ENCODE results near the gene MT1H.

The MT1H gene

GRCh38 chr16:56630134-56630533, 39.5 kb upstream of the MT1H start:
- Histone ChIP-seq H4K20me1 (ENCODE audit: insufficient read depth, low read length) (no peaks in the 10 kb centered on the region), H3K9me3 (ENCODE audit: low read length) (no peaks in the 10 kb centered on the region), H3K79me2 (ENCODE audit: insufficient read depth, low read length) (no peaks in the 10 kb centered on the region), H3K9ac (ENCODE audit: low read length) (no peak overlapping the region), H3K4me2 (ENCODE audit: low read length) (no peak overlapping the region), H3K4me3 (ENCODE audit: low read depth, low read length, poor library complexity, severe bottlenecking) (no peak overlapping the region), H3K9me2 (ENCODE audit: low read depth, low read length) (no peaks in the 10 kb centered on the region), H3K36me3 (ENCODE audit: insufficient read depth, low read length) (no peaks in the 10 kb centered on the region), H3K27ac (ENCODE audit: low read depth, low read length, poor library complexity, severe bottlenecking) (no peak overlapping the region), H3K27me3 (ENCODE audit: insufficient read depth, low read length) (no peaks in the 10 kb centered on the region), H2AFZ (ENCODE audit: low read length) (no peak overlapping the region), H3F3A (ENCODE audit: insufficient read depth, low read length) (no peaks in the 10 kb centered on the region), H3K4me1 (ENCODE audit: insufficient read depth, low read length, severe bottlenecking) (no peaks in the 10 kb centered on the region)
- TF ChIP-seq, protein P1, sequence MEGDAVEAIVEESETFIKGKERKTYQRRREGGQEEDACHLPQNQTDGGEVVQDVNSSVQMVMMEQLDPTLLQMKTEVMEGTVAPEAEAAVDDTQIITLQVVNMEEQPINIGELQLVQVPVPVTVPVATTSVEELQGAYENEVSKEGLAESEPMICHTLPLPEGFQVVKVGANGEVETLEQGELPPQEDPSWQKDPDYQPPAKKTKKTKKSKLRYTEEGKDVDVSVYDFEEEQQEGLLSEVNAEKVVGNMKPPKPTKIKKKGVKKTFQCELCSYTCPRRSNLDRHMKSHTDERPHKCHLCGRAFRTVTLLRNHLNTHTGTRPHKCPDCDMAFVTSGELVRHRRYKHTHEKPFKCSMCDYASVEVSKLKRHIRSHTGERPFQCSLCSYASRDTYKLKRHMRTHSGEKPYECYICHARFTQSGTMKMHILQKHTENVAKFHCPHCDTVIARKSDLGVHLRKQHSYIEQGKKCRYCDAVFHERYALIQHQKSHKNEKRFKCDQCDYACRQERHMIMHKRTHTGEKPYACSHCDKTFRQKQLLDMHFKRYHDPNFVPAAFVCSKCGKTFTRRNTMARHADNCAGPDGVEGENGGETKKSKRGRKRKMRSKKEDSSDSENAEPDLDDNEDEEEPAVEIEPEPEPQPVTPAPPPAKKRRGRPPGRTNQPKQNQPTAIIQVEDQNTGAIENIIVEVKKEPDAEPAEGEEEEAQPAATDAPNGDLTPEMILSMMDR (IDR thresholded peaks at IDR 0.05; ENCODE audit: low read length): no peak
- TF ChIP-seq EZH2 (IDR thresholded peaks at IDR 0.05; ENCODE audit: borderline replicate concordance, low read length): no peak

DNA sequence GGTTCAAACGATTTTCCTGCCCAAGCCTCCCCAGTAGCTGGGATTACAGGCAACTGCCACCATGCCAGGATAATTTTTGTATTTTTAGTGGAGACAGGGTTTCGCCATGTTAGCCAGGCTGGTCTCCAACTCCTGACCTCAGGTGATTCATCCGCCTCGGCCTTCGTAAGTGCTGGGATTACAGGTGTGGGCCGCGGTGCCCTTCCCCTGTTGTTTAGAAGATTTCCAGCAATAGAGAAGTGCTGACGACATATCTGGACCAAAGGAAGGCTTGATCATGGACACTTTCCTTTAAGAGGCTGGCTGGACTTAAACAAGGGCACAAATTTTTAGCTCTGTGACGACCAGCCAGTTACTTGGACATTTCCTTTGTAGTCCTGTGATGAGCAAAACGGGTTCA, 38.4 kb upstream of the MT1H start:
- Histone ChIP-seq H3K27ac (ENCODE audit: low read depth, low read length, poor library complexity, severe bottlenecking) (no peak overlapping the region), H3K79me2 (ENCODE audit: insufficient read depth, low read length) (no peaks in the 10 kb centered on the region), H3K4me1 (ENCODE audit: insufficient read depth, low read length, severe bottlenecking) (no peaks in the 10 kb centered on the region), H3K36me3 (ENCODE audit: insufficient read depth, low read length) (no peaks in the 10 kb centered on the region), H3F3A (ENCODE audit: insufficient read depth, low read length) (no peaks in the 10 kb centered on the region), H2AFZ (ENCODE audit: low read length) (no peak overlapping the region), H3K4me3 (ENCODE audit: low read depth, low read length, poor library complexity, severe bottlenecking) (no peak overlapping the region), H3K4me2 (ENCODE audit: low read length) (no peak overlapping the region), H3K9ac (ENCODE audit: low read length) (no peak overlapping the region), H4K20me1 (ENCODE audit: insufficient read depth, low read length) (no peaks in the 10 kb centered on the region), H3K9me2 (ENCODE audit: low read depth, low read length) (no peaks in the 10 kb centered on the region), H3K9me3 (ENCODE audit: low read length) (no peaks in the 10 kb centered on the region), H3K27me3 (ENCODE audit: insufficient read depth, low read length) (no peaks in the 10 kb centered on the region)
- no peak for TF ChIP-seq EZH2 (IDR thresholded peaks at IDR 0.05; ENCODE audit: borderline replicate concordance, low read length)
- TF ChIP-seq, protein P1 (IDR thresholded peaks at IDR 0.05; ENCODE audit: low read length): no peak

DNA sequence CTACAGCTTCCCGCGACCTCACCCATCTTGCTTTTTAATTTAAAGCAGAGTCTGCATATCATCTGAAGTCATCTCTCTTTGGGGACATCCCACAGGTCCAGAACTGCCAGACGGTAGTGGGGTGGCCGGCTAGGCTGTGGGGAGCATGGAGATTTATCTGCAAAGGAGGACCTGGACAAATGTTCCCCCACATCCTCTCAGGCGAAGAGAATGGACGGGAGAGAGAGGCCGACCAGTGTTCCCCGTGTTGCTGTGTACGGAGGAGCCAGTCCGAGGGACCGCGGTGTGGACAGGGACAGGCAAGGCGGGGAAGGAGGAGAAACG, 37.8 kb upstream of the MT1H start:
- no peak overlapping the region for H3K4me3 ChIP-seq (ENCODE audit: low read depth, low read length, poor library complexity, severe bottlenecking)
- no peak overlapping the region for H2AFZ ChIP-seq (ENCODE audit: low read length)
- H3K79me2 ChIP-seq (ENCODE audit: insufficient read depth, low read length): no peaks in the 10 kb centered on the region
- no peaks in the 10 kb centered on the region for H3K36me3 ChIP-seq (ENCODE audit: insufficient read depth, low read length)
- no peaks in the 10 kb centered on the region for H3K27me3 ChIP-seq (ENCODE audit: insufficient read depth, low read length)
- H3K9ac ChIP-seq (ENCODE audit: low read length): no peak overlapping the region
- no peaks in the 10 kb centered on the region for H3K4me1 ChIP-seq (ENCODE audit: insufficient read depth, low read length, severe bottlenecking)
- H3F3A ChIP-seq (ENCODE audit: insufficient read depth, low read length): no peaks in the 10 kb centered on the region
- H3K9me2 ChIP-seq (ENCODE audit: low read depth, low read length): no peaks in the 10 kb centered on the region
- no peak overlapping the region for H3K27ac ChIP-seq (ENCODE audit: low read depth, low read length, poor library complexity, severe bottlenecking)
- no peak overlapping the region for H3K4me2 ChIP-seq (ENCODE audit: low read length)
- TF ChIP-seq, protein P1 (IDR thresholded peaks at IDR 0.05; ENCODE audit: low read length): no peak
- no peak for TF ChIP-seq EZH2 (IDR thresholded peaks at IDR 0.05; ENCODE audit: borderline replicate concordance, low read length)
- H3K9me3 ChIP-seq (ENCODE audit: low read length): no peaks in the 10 kb centered on the region
- no peaks in the 10 kb centered on the region for H4K20me1 ChIP-seq (ENCODE audit: insufficient read depth, low read length)
